Activated CD8-positive, alpha-beta memory T cell treated with anti-CD3 and anti-CD28 coated beads, Interleukin-2, amount 10 ng/mL, durations not matched to agents 7 days and 5 days (primary cell): ENCODE data around the gene CDK5R2. TPM values are rescaled to one million over a fixed set of nuclear protein-coding genes. Genes with fewer than 3 reads are reported as not detected.

Experiments
- ATAC-seq: fragments of 150-1000 bp; cut with Tn5 transposase; one replicate; pipeline ENCODE4 v1.10.0; 2021; ENCODE audit warnings: moderate library complexity
- CTCF ChIA-PET: fragments of 350-600 bp; sonication (Branson Sonifier 250); formaldehyde crosslinking; loops from one replicate; lab custom pipeline; 2021; ENCODE audit warnings: antibody characterized with exemption; lab: Charles Lee
- DNase-seq: peaks from one replicate; pipeline ENCODE4 v3.0.0-alpha.2; 2020
- H3K27ac Mint-ChIP-seq: one replicate; pipeline ENCODE4 v1.8.0; 2021; ENCODE audit warnings: mild to moderate bottlenecking, mixed read lengths
- H3K27me3 Mint-ChIP-seq: one replicate; pipeline ENCODE4 v1.8.0; 2021; ENCODE audit warnings: mixed read lengths
- H3K36me3 Mint-ChIP-seq: one replicate; pipeline ENCODE4 v1.8.0; 2021; ENCODE audit warnings: mild to moderate bottlenecking, mixed read lengths
- H3K4me1 Mint-ChIP-seq: one replicate; pipeline ENCODE4 v1.8.0; 2021; ENCODE audit warnings: mixed read lengths
- H3K4me3 Mint-ChIP-seq: one replicate; pipeline ENCODE4 v1.8.0; 2021; ENCODE audit warnings: mild to moderate bottlenecking, moderate library complexity, mixed read lengths
- H3K9me3 Mint-ChIP-seq: one replicate; pipeline ENCODE4 v1.8.0; 2022; ENCODE audit warnings: low read depth, mixed read lengths
- total RNA-seq, 2 experiments: library from RNA; stranded (reverse); gene quantifications; one replicate each; pipeline ENCODE4 v1.2.3, GENCODE V29; 2021

The CDK5R2 gene
- total RNA-seq, 2 experiments from 2014 or later = not detected

- Mint-ChIP-seq H3K27me3 (peaks cover 84% of the 10 kb centered on the region), H3K4me1 (peaks cover 2% of the 10 kb centered on the region), H3K36me3 (no peaks in the 10 kb centered on the region), H3K9me3 (no peaks in the 10 kb centered on the region), H3K4me3 (no peak overlapping the region), H3K27ac (no peak overlapping the region)
- CTCF ChIA-PET = interaction anchor here (0.6 to 5.7 kb wide), 19 partner anchors 8 to 1109 kb away, joined by 3 to 74 read pairs (median 4); partner anchors contain the start of genes CDK5R2 and FEV
- ATAC-seq (peak; percentile 66), DNase-seq (peak; percentile 80)
Observed at GRCh38 chr2:218995972-218996711, 36.7 kb downstream of the CDK5R2 start.

GRCh38 chr2:218996937-218997336, 37.5 kb downstream of the CDK5R2 start:
- no peak overlapping the region for H3K4me3 Mint-ChIP-seq
- H3K27me3 Mint-ChIP-seq = peaks cover 81% of the 10 kb centered on the region
- DNase-seq (no peak), ATAC-seq (no peak)
- no peaks in the 10 kb centered on the region for H3K9me3 Mint-ChIP-seq
- CTCF ChIA-PET = interaction anchor here (0.6 to 5.7 kb wide), 7 partner anchors 8 to 1108 kb away, joined by 3 to 74 read pairs (median 3); partner anchors contain the start of gene FEV
- H3K36me3 Mint-ChIP-seq = no peaks in the 10 kb centered on the region
- H3K27ac Mint-ChIP-seq = no peak overlapping the region
- H3K4me1 Mint-ChIP-seq = peaks cover 2% of the 10 kb centered on the region

- Mint-ChIP-seq H3K4me3 (no peak overlapping the region), H3K4me1 (peaks cover 5% of the 10 kb centered on the region)
- CTCF ChIA-PET = interaction anchor here (2.3 kb wide), 1 partner anchor 17 kb away, joined by 8 read pairs; no protein-coding TSS in a partner anchor
Observed at GRCh38 chr2:218997731-218998130, 38.3 kb downstream of the CDK5R2 start.

GRCh38 chr2:218998414-218999002, 39.0 kb downstream of the CDK5R2 start:
- CTCF ChIA-PET = interaction anchor here (1.3 to 2.3 kb wide), 2 partner anchors 16 to 18 kb away, joined by 3 to 8 read pairs; no protein-coding TSS in a partner anchor
- ATAC-seq = no peak

More at GRCh38 chr2:218997731-218998130, 38.3 kb downstream of the CDK5R2 start:
- H3K36me3 Mint-ChIP-seq = no peaks in the 10 kb centered on the region
- H3K9me3 Mint-ChIP-seq = no peaks in the 10 kb centered on the region
- no peak for ATAC-seq
- no peak overlapping the region for H3K27ac Mint-ChIP-seq
- H3K27me3 Mint-ChIP-seq = peaks cover 76% of the 10 kb centered on the region
- DNase-seq = no peak

GRCh38 chr2:218999021-218999880, 39.8 kb downstream of the CDK5R2 start:
- ATAC-seq = no peak

More at GRCh38 chr2:218998414-218999002, 39.0 kb downstream of the CDK5R2 start:
- Mint-ChIP-seq H3K27ac (no peak overlapping the region), H3K27me3 (peaks cover 80% of the 10 kb centered on the region), H3K9me3 (no peaks in the 10 kb centered on the region), H3K36me3 (no peaks in the 10 kb centered on the region), H3K4me1 (peaks cover 8% of the 10 kb centered on the region), H3K4me3 (no peak overlapping the region)
- no peak for DNase-seq

GRCh38 chr2:218999881-219000568, 40.6 kb downstream of the CDK5R2 start:
- no peak overlapping the region for H3K4me3 Mint-ChIP-seq
- peaks cover 80% of the 10 kb centered on the region for H3K27me3 Mint-ChIP-seq
- no peak overlapping the region for H3K27ac Mint-ChIP-seq
- H3K9me3 Mint-ChIP-seq = no peaks in the 10 kb centered on the region
- no peak for ATAC-seq
- no peak for DNase-seq
- CTCF ChIA-PET = interaction anchor here (1.3 to 1.5 kb wide), 2 partner anchors 11 to 17 kb away, joined by 3 to 4 read pairs; no protein-coding TSS in a partner anchor
- H3K36me3 Mint-ChIP-seq = no peaks in the 10 kb centered on the region
- peaks cover 8% of the 10 kb centered on the region for H3K4me1 Mint-ChIP-seq

More at GRCh38 chr2:218999021-218999880, 39.8 kb downstream of the CDK5R2 start:
- CTCF ChIA-PET = interaction anchor here (1.3 to 2.3 kb wide), 3 partner anchors 12 to 19 kb away, joined by 3 to 8 read pairs (median 4); no protein-coding TSS in a partner anchor
- H3K27me3 Mint-ChIP-seq = peaks cover 81% of the 10 kb centered on the region
- H3K27ac Mint-ChIP-seq = no peak overlapping the region
- H3K4me1 Mint-ChIP-seq = peaks cover 8% of the 10 kb centered on the region
- H3K9me3 Mint-ChIP-seq = no peaks in the 10 kb centered on the region
- no peak for DNase-seq
- no peak overlapping the region for H3K4me3 Mint-ChIP-seq
- H3K36me3 Mint-ChIP-seq = no peaks in the 10 kb centered on the region

GRCh38 chr2:219000569-219000960, 41.1 kb downstream of the CDK5R2 start:
- H3K36me3 Mint-ChIP-seq = no peaks in the 10 kb centered on the region
- DNase-seq (no peak), ATAC-seq (no peak)
- H3K27ac Mint-ChIP-seq = no peak overlapping the region
- H3K27me3 Mint-ChIP-seq = peaks cover 80% of the 10 kb centered on the region
- peaks cover 8% of the 10 kb centered on the region for H3K4me1 Mint-ChIP-seq
- CTCF ChIA-PET = interaction anchor here (1.2 to 1.5 kb wide), 2 partner anchors 10 to 29 kb away, joined by 3 to 4 read pairs; no protein-coding TSS in a partner anchor
- no peaks in the 10 kb centered on the region for H3K9me3 Mint-ChIP-seq
- no peak overlapping the region for H3K4me3 Mint-ChIP-seq

- Mint-ChIP-seq H3K4me3 (no peak overlapping the region), H3K36me3 (no peaks in the 10 kb centered on the region), H3K27ac (no peak overlapping the region), H3K9me3 (no peaks in the 10 kb centered on the region), H3K27me3 (peaks cover 77% of the 10 kb centered on the region), H3K4me1 (peaks cover 7% of the 10 kb centered on the region)
- CTCF ChIA-PET = interaction anchor here (1.2 to 1.5 kb wide), 3 partner anchors 21 to 57 kb away, joined by 3 to 14 read pairs (median 5); no protein-coding TSS in a partner anchor
- no peak for ATAC-seq
- DNase-seq = no peak
Observed at GRCh38 chr2:219001100-219001576, 41.7 kb downstream of the CDK5R2 start.

- CTCF ChIA-PET = interaction anchor here (1.1 to 1.5 kb wide), 5 partner anchors 22 to 110 kb away, joined by 3 to 14 read pairs (median 4); no protein-coding TSS in a partner anchor
- H3K27me3 Mint-ChIP-seq = peaks cover 73% of the 10 kb centered on the region
- no peak overlapping the region for H3K27ac Mint-ChIP-seq
- ATAC-seq (no peak), DNase-seq (no peak)
- H3K36me3 Mint-ChIP-seq = no peaks in the 10 kb centered on the region
- H3K4me3 Mint-ChIP-seq = no peak overlapping the region
- H3K4me1 Mint-ChIP-seq = peaks cover 6% of the 10 kb centered on the region
- H3K9me3 Mint-ChIP-seq = no peaks in the 10 kb centered on the region
Observed at GRCh38 chr2:219001577-219002394, 42.3 kb downstream of the CDK5R2 start.

- H3K4me1 Mint-ChIP-seq = peaks cover 6% of the 10 kb centered on the region
- no peak overlapping the region for H3K27ac Mint-ChIP-seq
Observed at GRCh38 chr2:219002395-219003266, 43.2 kb downstream of the CDK5R2 start.

GRCh38 chr2:219003267-219003634, 43.8 kb downstream of the CDK5R2 start:
- no peak overlapping the region for H3K4me3 Mint-ChIP-seq
- H3K36me3 Mint-ChIP-seq = no peaks in the 10 kb centered on the region
- H3K27ac Mint-ChIP-seq = no peak overlapping the region
- ATAC-seq (peak; percentile 40), DNase-seq (no peak)
- H3K27me3 Mint-ChIP-seq = peaks cover 71% of the 10 kb centered on the region
- CTCF ChIA-PET = interaction anchor here (1.1 to 3.0 kb wide), 4 partner anchors 8 to 111 kb away, joined by 3 to 13 read pairs (median 6); no protein-coding TSS in a partner anchor
- H3K9me3 Mint-ChIP-seq = no peaks in the 10 kb centered on the region
- H3K4me1 Mint-ChIP-seq = peaks cover 6% of the 10 kb centered on the region

More at GRCh38 chr2:219002395-219003266, 43.2 kb downstream of the CDK5R2 start:
- Mint-ChIP-seq H3K27me3 (peaks cover 74% of the 10 kb centered on the region), H3K4me3 (no peak overlapping the region), H3K36me3 (no peaks in the 10 kb centered on the region), H3K9me3 (no peaks in the 10 kb centered on the region)
- CTCF ChIA-PET = interaction anchor here (1.1 to 3.0 kb wide), 5 partner anchors 7 to 111 kb away, joined by 3 to 14 read pairs (median 5); no protein-coding TSS in a partner anchor
- ATAC-seq = no peak
- DNase-seq = peak; percentile 56
